GM18517 (cell line): Measurements from ENCODE around the gene LRRC47.
"Not testable (repeated sequence)": the region's sequence is repeated elsewhere in the genome, so short reads cannot be mapped to it uniquely, and the experiment has no call there.

ENCODE experiments used
- ATAC-seq: cut with Tn5 transposase; IDR thresholded peaks from one replicate; pipeline ENCODE4 v1.9.1; 2021; ENCODE audit warnings: mild to moderate bottlenecking, moderate library complexity; ENCODE audit not compliant: unreplicated experiment

LRRC47 gene

GRCh38 chr1:3749512-3749911, 46.8 kb downstream of the LRRC47 start:
- ATAC-seq, result no peak

GRCh38 chr1:3748316-3748900, 47.9 kb downstream of the LRRC47 start:
- ATAC-seq, result not testable (repeated sequence)

- no peak for ATAC-seq
Measured at GRCh38 chr1:3747903-3748302, 48.4 kb downstream of the LRRC47 start.

- ATAC-seq, result no peak
Measured at GRCh38 chr1:3747522-3747848, 48.8 kb downstream of the LRRC47 start.

GRCh38 chr1:3746830-3747521, 49.3 kb downstream of the LRRC47 start:
- ATAC-seq, result no peak

- no peak for ATAC-seq
Measured at GRCh38 chr1:3746389-3746829, 49.9 kb downstream of the LRRC47 start.

- ATAC-seq, result no peak
Measured at GRCh38 chr1:3745590-3746381, 50.5 kb downstream of the LRRC47 start.

GRCh38 chr1:3745071-3745470, 51.2 kb downstream of the LRRC47 start:
- ATAC-seq, result no peak

GRCh38 chr1:3744646-3745045, 51.7 kb downstream of the LRRC47 start:
- ATAC-seq, result no peak

- no peak for ATAC-seq
Measured at GRCh38 chr1:3743826-3744225, 52.5 kb downstream of the LRRC47 start.

- ATAC-seq, result no peak
Measured at GRCh38 chr1:3743421-3743820, 52.9 kb downstream of the LRRC47 start.

- no peak for ATAC-seq
Measured at GRCh38 chr1:3742439-3743298, 53.6 kb downstream of the LRRC47 start.

GRCh38 chr1:3741566-3742438, 54.5 kb downstream of the LRRC47 start:
- ATAC-seq, result no peak

- ATAC-seq, result no peak
Measured at GRCh38 chr1:3740752-3741151, 55.5 kb downstream of the LRRC47 start.

- no peak for ATAC-seq
Measured at GRCh38 chr1:3740042-3740441, 56.3 kb downstream of the LRRC47 start.

GRCh38 chr1:3738943-3739342, 57.4 kb downstream of the LRRC47 start:
- ATAC-seq, result no peak

GRCh38 chr1:3736708-3737107, 59.6 kb downstream of the LRRC47 start:
- ATAC-seq, result no peak

GRCh38 chr1:3736131-3736561, 60.2 kb downstream of the LRRC47 start:
- no peak for ATAC-seq

GRCh38 chr1:3735688-3736087, 60.6 kb downstream of the LRRC47 start:
- ATAC-seq, result no peak

- ATAC-seq, result no peak
Measured at GRCh38 chr1:3735027-3735681, 61.1 kb downstream of the LRRC47 start.
